C4-2B (cell line): ENCODE results near the gene SMARCAL1.

Source experiments
- CTCF ChIP-seq: fragments of 450-650 bp; conservative IDR thresholded peaks from 2 replicates; pipeline ENCODE4 v1.5.1; 2017; ENCODE audit warnings: mild to moderate bottlenecking
- ZFX ChIP-seq: fragments of 450-650 bp; IDR thresholded peaks from 2 replicates; pipeline ENCODE4 v1.6.1; 2017

GRCh38 chr2:216387262-216387661 is 25.0 kb upstream of the SMARCAL1 start:
- no peak for TF ChIP-seq CTCF
- no peak for TF ChIP-seq ZFX
